WTC11 (cell line): ENCODE results near the gene MOSPD3. TPM values are rescaled to one million over a fixed set of nuclear protein-coding genes. Genes with fewer than 3 reads are reported as not detected.

ENCODE experiments used
- ATAC-seq: fragments of 200-7000 bp; cut with Tn5 transposase; 2 replicates; pipeline ENCODE4 v1.10.0; 2021; ENCODE audit warnings: mild to moderate bottlenecking, moderate library complexity
- CTCF ChIA-PET: fragments of 300-600 bp; sonication (Branson Sonifier 250); formaldehyde crosslinking; loops from one replicate; lab custom pipeline; 2021; ENCODE audit warnings: antibody characterized with exemption; lab: Charles Lee
- POLR2A ChIA-PET: fragments of 350-600 bp; sonication (Branson Sonifier 250); formaldehyde crosslinking; loops from one replicate; lab custom pipeline; 2021; ENCODE audit warnings: antibody characterized with exemption; lab: Charles Lee
- DNase-seq: peaks from one replicate; pipeline ENCODE4 v3.0.0; 2021; ENCODE audit warnings: low spot score
- H3K27ac Mint-ChIP-seq: 2 replicates; pipeline ENCODE4 v1.8.0; 2021; ENCODE audit warnings: mixed read lengths
- H3K27me3 Mint-ChIP-seq: 2 replicates; pipeline ENCODE4 v1.8.0; 2021; ENCODE audit warnings: low read depth, mild to moderate bottlenecking, moderate library complexity, mixed read lengths
- H3K36me3 Mint-ChIP-seq: 2 replicates; pipeline ENCODE4 v1.8.0; 2021; ENCODE audit warnings: mixed read lengths
- H3K4me1 Mint-ChIP-seq: 2 replicates; pipeline ENCODE4 v1.8.0; 2022; ENCODE audit warnings: mixed read lengths
- H3K4me3 Mint-ChIP-seq: 2 replicates; pipeline ENCODE4 v1.8.0; 2021; ENCODE audit warnings: mild to moderate bottlenecking, moderate library complexity, mixed read lengths
- H3K9me3 Mint-ChIP-seq: 2 replicates; pipeline ENCODE4 v1.8.0; 2021; ENCODE audit warnings: mixed read lengths
- ATF1 ChIP-seq: sonication (generic); formaldehyde crosslinking; IDR thresholded peaks from 2 replicates; pipeline ENCODE4 v1.8.1; 2023; ENCODE audit warnings: mild to moderate bottlenecking, moderate library complexity, missing genetic modification reagents
- ATF2 ChIP-seq: sonication (generic); formaldehyde crosslinking; IDR thresholded peaks from 2 replicates; pipeline ENCODE4 v1.8.1; 2022; ENCODE audit warnings: low read depth, missing genetic modification reagents, borderline replicate concordance
- E2F1 ChIP-seq: sonication (generic); formaldehyde crosslinking; IDR thresholded peaks from 2 replicates; pipeline ENCODE4 v1.8.0; 2022; ENCODE audit warnings: mild to moderate bottlenecking, missing genetic modification reagents
- EMX1 ChIP-seq: fragments of 250-450 bp; sonication (Bioruptor Pico); IDR thresholded peaks from 2 replicates; pipeline ENCODE4 v1.8.0; 2021; ENCODE audit warnings: mild to moderate bottlenecking
- ESRRA ChIP-seq: sonication (generic); formaldehyde crosslinking; IDR thresholded peaks from 2 replicates; pipeline ENCODE4 v1.8.1; 2022; ENCODE audit warnings: mild to moderate bottlenecking, missing genetic modification reagents, borderline replicate concordance
- FOXJ3 ChIP-seq: sonication (generic); formaldehyde crosslinking; IDR thresholded peaks from 2 replicates; pipeline ENCODE4 v1.9.0; 2021; ENCODE audit warnings: missing genetic modification reagents, mild to moderate bottlenecking, borderline replicate concordance
- FOXK1 ChIP-seq: sonication (generic); formaldehyde crosslinking; IDR thresholded peaks from 2 replicates; pipeline ENCODE4 v1.8.0; 2022; ENCODE audit warnings: mild to moderate bottlenecking, moderate library complexity, missing genetic modification reagents
- FOXP4 ChIP-seq: sonication (generic); formaldehyde crosslinking; IDR thresholded peaks from 2 replicates; pipeline ENCODE4 v1.8.0; 2022; ENCODE audit warnings: mild to moderate bottlenecking, missing genetic modification reagents
- GTF2I ChIP-seq: fragments of 250-450 bp; sonication (Bioruptor Pico); conservative IDR thresholded peaks from 2 replicates; pipeline ENCODE4 v1.4.0; 2021; ENCODE audit warnings: mild to moderate bottlenecking
- KAT7 ChIP-seq: sonication (generic); formaldehyde crosslinking; IDR thresholded peaks from 2 replicates; pipeline ENCODE4 v1.8.1; 2023; ENCODE audit warnings: missing genetic modification reagents, mild to moderate bottlenecking, borderline replicate concordance
- SMAD3 ChIP-seq: sonication (generic); formaldehyde crosslinking; IDR thresholded peaks from 2 replicates; pipeline ENCODE4 v1.8.0; 2022; ENCODE audit warnings: missing genetic modification reagents, mild to moderate bottlenecking, borderline replicate concordance
- STAT6 ChIP-seq: sonication (generic); formaldehyde crosslinking; conservative IDR thresholded peaks from 2 replicates; pipeline ENCODE4 v1.8.1; 2023; ENCODE audit warnings: mild to moderate bottlenecking, low read depth, missing genetic modification reagents, moderate library complexity
- TP53 ChIP-seq: sonication (generic); formaldehyde crosslinking; IDR thresholded peaks from 2 replicates; pipeline ENCODE4 v1.8.1; 2023; ENCODE audit warnings: mild to moderate bottlenecking, missing genetic modification reagents
- ZNF219 ChIP-seq: sonication (generic); formaldehyde crosslinking; IDR thresholded peaks from 2 replicates; pipeline ENCODE4 v1.8.0; 2023; ENCODE audit warnings: missing genetic modification reagents, mild to moderate bottlenecking, borderline replicate concordance
- ZNF671 ChIP-seq: fragments of 250-450 bp; sonication (Bioruptor Pico); IDR thresholded peaks from 2 replicates; pipeline ENCODE4 v1.8.0; 2021; ENCODE audit warnings: mild to moderate bottlenecking
- ZSCAN18 ChIP-seq: fragments of 250-450 bp; sonication (Bioruptor Pico); IDR thresholded peaks from 2 replicates; pipeline ENCODE4 v2.1.2; 2022; ENCODE audit warnings: mild to moderate bottlenecking, moderate library complexity
- total RNA-seq: library from RNA; stranded (reverse); gene quantifications from 3 replicates; pipeline ENCODE4 v1.2.3, GENCODE V29; 2021

Gene MOSPD3
- total RNA-seq, 1 experiment from 2014 or later, result 21.9 TPM

GRCh38 chr7:100620804-100621203 is 8.5 kb downstream of the MOSPD3 start:
- no peak for DNase-seq
- Mint-ChIP-seq H3K27ac (no peak overlapping the region), H3K4me3 (no peak overlapping the region), H3K4me1 (peaks cover 5% of the 10 kb centered on the region; the same call in 1 of the 2 replicates), H3K9me3 (no peaks in the 10 kb centered on the region), H3K27me3 (peaks cover 13% of the 10 kb centered on the region), H3K36me3 (no peaks in the 10 kb centered on the region)
- CTCF ChIA-PET, result interaction anchor here (1.1 kb wide), 1 partner anchor 13 kb away, joined by 3 read pairs; no protein-coding TSS in a partner anchor
- POLR2A ChIA-PET, result interaction anchor here (2.0 kb wide), 1 partner anchor 9 kb away, joined by 5 read pairs; the partner anchor contains the start of gene MOSPD3
- no peak for ATAC-seq
- TF ChIP-seq ZNF219 (no peak), GTF2I (CRISPR knock-in tag) (no peak), ATF2 (CRISPR knock-in tag) (no peak), ESRRA (CRISPR knock-in tag) (no peak), E2F1 (CRISPR knock-in tag) (no peak), FOXJ3 (CRISPR knock-in tag) (no peak), FOXK1 (CRISPR knock-in tag) (no peak), TP53 (CRISPR knock-in tag) (no peak), KAT7 (CRISPR knock-in tag) (no peak), FOXP4 (no peak), ZNF671 (CRISPR knock-in tag) (no peak)

- CTCF ChIA-PET, result interaction anchor here (1.1 kb wide), 1 partner anchor 13 kb away, joined by 3 read pairs; no protein-coding TSS in a partner anchor
- no peak overlapping the region for H3K4me3 Mint-ChIP-seq
- no peaks in the 10 kb centered on the region for H3K9me3 Mint-ChIP-seq
- H3K36me3 Mint-ChIP-seq, result no peaks in the 10 kb centered on the region
- peaks cover 20% of the 10 kb centered on the region for H3K27me3 Mint-ChIP-seq
- POLR2A ChIA-PET, result interaction anchor here (0.8 to 2.0 kb wide), 2 partner anchors 9 to 59 kb away, joined by 3 to 5 read pairs; partner anchors contain the start of gene MOSPD3
- H3K27ac Mint-ChIP-seq, result peak overlapping the region; percentile 6; the same call in 1 of the 2 replicates
- H3K4me1 Mint-ChIP-seq, result peaks cover 7% of the 10 kb centered on the region; the same call in 1 of the 2 replicates
- DNase-seq (no peak), ATAC-seq (no peak)
- no peak for TF ChIP-seq ATF1 (CRISPR knock-in tag)
- no peak for TF ChIP-seq SMAD3 (CRISPR knock-in tag)
- no peak for TF ChIP-seq STAT6 (CRISPR knock-in tag)
- TF ChIP-seq ZSCAN18, result no peak
- no peak for TF ChIP-seq EMX1 (CRISPR knock-in tag)
These were observed 9.2 kb downstream of the MOSPD3 start for GRCh38 chr7:100621554-100621953.
